Activated naive CD8-positive, alpha-beta T cell (primary cell): ENCODE measurements around the gene GGTLC2.
"Not testable (repeated sequence)": the region's sequence is repeated elsewhere in the genome, so short reads cannot be mapped to it uniquely, and the experiment has no call there.

Experiments
- H3K27ac Mint-ChIP-seq: one replicate; pipeline ENCODE4 v1.8.0; 2021; ENCODE audit warnings: mixed read lengths
- H3K27me3 Mint-ChIP-seq: one replicate; pipeline ENCODE4 v1.8.0; 2021; ENCODE audit warnings: mixed read lengths
- H3K36me3 Mint-ChIP-seq: one replicate; pipeline ENCODE4 v1.8.0; 2021; ENCODE audit warnings: mixed read lengths
- H3K4me1 Mint-ChIP-seq: one replicate; pipeline ENCODE4 v1.8.0; 2021; ENCODE audit warnings: low read depth, mixed read lengths
- H3K4me3 Mint-ChIP-seq: one replicate; pipeline ENCODE4 v1.8.0; 2021; ENCODE audit warnings: mild to moderate bottlenecking, mixed read lengths
- H3K9me3 Mint-ChIP-seq: one replicate; pipeline ENCODE4 v1.8.0; 2021; ENCODE audit warnings: low read depth, mixed read lengths

GGTLC2 gene

DNA sequence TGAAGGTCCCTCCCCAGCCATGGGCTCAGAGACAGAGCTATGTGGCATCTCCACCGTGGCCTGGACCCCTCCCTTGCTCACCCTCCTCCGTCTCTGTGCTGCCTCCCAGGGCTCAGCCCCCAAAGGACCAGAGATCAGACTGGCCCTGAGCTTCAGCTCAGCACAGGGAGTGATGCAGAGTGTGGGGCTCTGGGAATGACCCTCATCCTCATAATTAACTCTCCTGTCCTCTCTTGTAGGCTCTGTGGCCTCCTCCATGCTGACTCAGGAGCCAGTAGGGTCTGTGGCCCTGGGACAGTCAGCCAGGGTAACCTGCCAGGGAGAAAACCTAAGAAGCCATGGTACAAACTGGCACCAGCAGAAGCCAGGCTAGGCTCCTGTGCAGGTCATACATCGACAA, 28.7 kb downstream of the GGTLC2 start:
- H3K9me3 Mint-ChIP-seq, result no peaks in the 10 kb centered on the region
- no peak overlapping the region for H3K27ac Mint-ChIP-seq
- H3K36me3 Mint-ChIP-seq, result no peaks in the 10 kb centered on the region

DNA sequence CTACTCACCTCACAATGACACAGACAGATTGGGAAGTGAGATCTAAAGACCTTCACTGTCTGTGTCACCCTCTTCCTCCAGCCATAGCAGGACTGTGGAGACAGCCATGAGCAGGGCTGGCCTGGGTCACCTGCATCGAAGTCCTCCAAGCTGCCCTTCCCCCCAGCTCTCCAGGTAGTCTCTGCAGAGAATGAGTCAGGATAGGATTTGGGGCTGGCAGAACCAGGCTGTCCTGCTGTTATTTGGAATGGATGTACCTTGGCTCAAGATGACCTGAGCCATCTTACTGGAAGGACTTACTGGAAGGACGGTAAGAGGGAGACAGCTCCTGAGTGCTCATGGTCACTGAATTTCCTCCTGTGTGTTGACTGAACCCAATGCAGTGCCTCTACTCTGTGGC, 29.2 kb downstream of the GGTLC2 start:
- Mint-ChIP-seq H3K27me3 (peaks cover 9% of the 10 kb centered on the region), H3K27ac (no peak overlapping the region), H3K4me3 (no peak overlapping the region), H3K36me3 (no peaks in the 10 kb centered on the region), H3K9me3 (no peaks in the 10 kb centered on the region), H3K4me1 (no peaks in the 10 kb centered on the region)

More for the DNA sequence above, 28.7 kb downstream of the GGTLC2 start:
- Mint-ChIP-seq H3K27me3 (peaks cover 9% of the 10 kb centered on the region), H3K4me1 (no peaks in the 10 kb centered on the region), H3K4me3 (no peak overlapping the region)

DNA sequence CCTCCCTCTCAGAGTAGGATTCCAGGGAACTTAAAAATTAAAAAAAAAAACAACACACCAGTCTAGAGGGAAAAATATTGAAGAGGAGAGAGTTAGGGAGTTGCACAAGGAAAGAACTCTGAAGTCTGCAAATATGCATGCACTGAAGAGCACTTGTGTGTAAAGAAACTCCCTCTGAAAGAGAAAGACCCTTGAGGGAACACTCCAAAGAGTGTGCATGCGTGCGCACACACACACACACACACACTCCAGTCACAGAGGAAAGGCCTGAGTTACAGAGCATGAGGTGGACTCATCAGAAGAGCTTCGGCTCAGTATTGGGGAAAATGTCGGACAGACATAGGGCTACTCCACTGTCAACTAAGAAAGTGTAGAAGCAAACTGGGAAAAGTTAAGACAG, 30.1 kb downstream of the GGTLC2 start:
- Mint-ChIP-seq H3K9me3 (no peaks in the 10 kb centered on the region), H3K36me3 (no peaks in the 10 kb centered on the region), H3K4me3 (no peak overlapping the region), H3K4me1 (no peaks in the 10 kb centered on the region), H3K27ac (no peak overlapping the region), H3K27me3 (peaks cover 9% of the 10 kb centered on the region)

DNA sequence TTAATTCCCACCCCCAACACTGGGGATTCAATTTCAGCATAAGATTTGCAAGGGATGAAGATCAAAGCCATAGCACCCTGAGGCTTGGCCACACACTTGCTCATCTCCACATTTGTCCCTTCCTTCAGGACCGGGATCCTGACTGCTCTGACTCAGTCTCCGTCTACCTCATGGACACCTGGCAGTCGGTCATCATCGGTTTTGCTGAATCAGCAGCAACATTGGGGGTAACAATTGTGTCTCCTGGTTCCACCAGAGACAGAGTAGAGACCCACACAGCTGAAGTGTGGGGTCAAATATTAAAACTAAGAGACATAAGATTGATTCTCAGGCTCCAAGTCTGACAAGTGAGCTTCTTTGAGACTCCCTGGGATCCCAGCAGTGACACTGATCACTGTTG, 34.6 kb downstream of the GGTLC2 start:
- Mint-ChIP-seq H3K27me3 (peaks cover 6% of the 10 kb centered on the region), H3K4me3 (no peak overlapping the region)

DNA sequence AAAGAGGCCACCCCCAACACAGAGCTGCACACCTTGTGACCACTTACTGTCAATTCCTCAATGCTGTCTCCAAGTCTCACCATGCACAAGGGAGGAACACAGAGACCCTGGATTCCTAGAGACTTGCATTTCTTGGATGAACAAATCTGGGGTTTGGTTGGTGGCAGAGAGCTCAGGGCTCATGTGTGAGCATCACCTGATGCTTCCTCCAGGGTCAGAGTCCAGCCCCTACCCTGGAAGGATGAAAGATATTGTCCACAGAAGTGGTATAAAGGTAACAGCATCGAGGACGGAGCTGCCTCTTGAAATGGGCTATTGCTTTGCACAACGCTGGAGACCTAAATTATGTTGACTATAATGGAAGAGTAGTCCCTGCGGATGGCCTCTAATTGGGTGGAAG, 36.0 kb downstream of the GGTLC2 start:
- Mint-ChIP-seq H3K27ac (no peak overlapping the region), H3K36me3 (no peaks in the 10 kb centered on the region), H3K4me1 (no peaks in the 10 kb centered on the region), H3K27me3 (peaks cover 5% of the 10 kb centered on the region), H3K9me3 (no peaks in the 10 kb centered on the region), H3K4me3 (no peak overlapping the region)

More for the DNA sequence above, 34.6 kb downstream of the GGTLC2 start:
- Mint-ChIP-seq H3K9me3 (no peaks in the 10 kb centered on the region), H3K27ac (no peak overlapping the region), H3K4me1 (no peaks in the 10 kb centered on the region), H3K36me3 (no peaks in the 10 kb centered on the region)

DNA sequence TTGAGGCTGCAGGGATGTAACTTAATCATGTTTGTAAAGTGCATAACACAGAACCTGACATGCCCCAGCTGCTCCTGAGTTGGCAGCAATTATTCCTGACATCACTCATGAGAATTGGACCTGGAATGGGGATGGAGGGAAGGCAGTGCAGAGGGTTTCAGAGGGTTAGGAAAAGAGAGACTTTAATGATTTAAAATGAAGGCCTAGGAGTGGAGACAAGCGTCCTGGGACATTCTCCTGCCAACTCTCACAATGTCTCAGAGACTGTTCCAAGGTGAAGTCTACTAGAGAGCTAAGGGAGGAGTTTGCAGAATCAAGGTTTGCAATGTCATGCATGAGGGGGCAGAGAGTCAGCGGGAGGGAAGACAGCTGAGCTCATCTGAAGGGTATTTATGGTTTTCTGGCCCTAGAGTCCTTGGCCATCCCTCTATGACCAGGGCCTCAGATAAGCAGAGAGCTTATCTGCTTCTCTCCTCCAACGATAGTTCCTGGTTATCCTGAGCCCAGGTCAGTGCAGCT, 36.9 kb downstream of the GGTLC2 start:
- H3K9me3 Mint-ChIP-seq, result no peaks in the 10 kb centered on the region
- H3K36me3 Mint-ChIP-seq, result no peaks in the 10 kb centered on the region
- H3K27ac Mint-ChIP-seq, result no peak overlapping the region
- peaks cover 4% of the 10 kb centered on the region for H3K27me3 Mint-ChIP-seq
- H3K4me3 Mint-ChIP-seq, result no peak overlapping the region
- H3K4me1 Mint-ChIP-seq, result no peaks in the 10 kb centered on the region

DNA sequence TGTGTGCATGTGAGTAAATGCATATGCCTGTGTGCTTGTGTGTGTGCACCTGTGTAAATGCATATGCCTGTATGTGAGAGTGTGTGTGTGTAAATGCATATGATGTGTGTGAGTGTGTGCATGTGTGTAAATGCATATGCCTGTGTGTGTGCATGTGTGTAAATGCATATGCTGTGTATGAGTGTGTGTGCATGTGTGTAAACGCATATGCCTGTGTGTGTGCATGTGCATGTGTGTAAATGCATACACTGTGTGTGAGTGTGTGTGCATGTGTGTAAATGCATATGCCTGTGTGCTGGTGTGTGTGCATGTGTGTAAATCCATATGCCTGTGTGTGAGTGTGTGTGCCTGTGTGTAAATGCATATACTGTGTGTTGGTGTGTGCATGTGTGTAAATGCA, 37.8 kb downstream of the GGTLC2 start:
- Mint-ChIP-seq H3K36me3 (no peaks in the 10 kb centered on the region), H3K27me3 (no peaks in the 10 kb centered on the region), H3K4me3 (no peak overlapping the region), H3K4me1 (no peaks in the 10 kb centered on the region), H3K27ac (no peak overlapping the region), H3K9me3 (no peaks in the 10 kb centered on the region)

DNA sequence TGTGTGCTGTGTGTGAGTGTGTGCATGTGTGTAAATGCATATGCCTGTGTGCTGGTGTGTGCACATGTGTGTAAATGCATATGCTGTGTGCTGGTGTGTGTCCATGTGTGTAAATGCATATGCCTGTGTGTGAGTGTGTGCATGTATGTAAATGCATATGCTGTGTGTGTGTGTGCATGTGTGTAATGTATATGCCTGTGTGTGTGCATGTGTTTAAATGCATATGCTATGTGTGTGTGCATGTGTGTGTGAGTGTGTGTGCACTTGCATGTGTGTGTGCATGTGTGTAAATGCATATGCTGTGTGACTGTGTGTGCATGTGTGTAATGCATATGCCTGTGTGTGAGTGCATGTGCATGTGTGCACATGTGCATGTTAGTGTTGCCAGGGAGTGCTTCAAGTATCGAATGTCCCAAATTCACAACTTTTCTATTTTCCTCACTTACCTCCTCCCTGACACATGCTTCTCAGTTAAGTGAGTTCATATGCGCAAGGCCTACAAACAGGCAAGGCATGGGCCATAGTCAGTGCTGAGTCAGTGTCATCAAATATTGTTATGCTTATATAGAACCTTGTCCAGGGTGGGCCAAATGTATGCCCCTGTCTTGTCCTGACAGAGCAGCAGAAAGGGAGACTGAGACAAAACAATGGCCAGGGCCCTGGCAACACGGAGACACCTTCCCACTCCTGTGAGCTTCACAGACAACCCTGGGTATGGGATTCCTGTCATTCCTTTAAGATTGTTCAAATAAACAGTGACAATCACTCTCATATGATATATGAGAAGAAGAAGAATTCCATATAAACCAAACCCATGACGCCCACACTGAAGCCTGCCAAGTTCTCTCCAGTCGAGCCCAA, 38.6 kb downstream of the GGTLC2 start:
- Mint-ChIP-seq H3K36me3 (no peaks in the 10 kb centered on the region), H3K4me3 (no peak overlapping the region), H3K27me3 (no peaks in the 10 kb centered on the region), H3K27ac (no peak overlapping the region), H3K9me3 (no peaks in the 10 kb centered on the region), H3K4me1 (no peaks in the 10 kb centered on the region)

DNA sequence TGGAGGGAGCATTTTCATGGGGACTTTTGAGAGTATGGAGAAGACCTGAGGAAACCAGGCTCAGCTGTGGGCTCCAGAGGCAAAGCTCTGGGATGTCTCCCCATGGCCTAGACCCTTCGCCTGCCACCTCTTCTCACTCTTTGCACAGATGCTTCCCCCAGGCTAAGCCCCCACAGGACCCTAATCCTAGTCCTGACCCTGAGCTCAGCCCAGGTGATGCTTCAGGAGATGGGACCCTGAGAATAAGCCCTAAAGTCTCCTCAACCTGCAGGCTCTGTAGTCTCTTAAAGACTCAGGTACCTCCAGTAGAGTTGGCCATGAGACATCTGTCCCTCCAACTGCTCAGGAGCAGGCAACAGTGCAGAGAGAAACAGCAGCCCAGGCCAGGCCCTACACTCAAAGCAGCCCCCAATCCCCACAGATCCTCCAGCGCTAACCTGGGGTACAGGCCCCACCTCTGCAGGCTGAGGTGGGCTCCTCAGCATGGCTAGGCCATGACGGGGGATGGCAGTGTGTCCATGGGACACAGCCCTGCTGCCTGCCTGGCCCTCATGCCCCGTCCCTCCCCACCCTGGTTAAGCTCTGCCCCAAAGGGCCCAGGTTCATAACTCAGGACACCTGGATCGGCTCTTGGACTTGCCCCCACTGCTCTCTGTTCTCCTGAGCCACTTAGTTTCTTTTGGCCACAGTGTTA, 39.4 kb downstream of the GGTLC2 start:
- Mint-ChIP-seq H3K4me1 (no peaks in the 10 kb centered on the region), H3K27me3 (no peaks in the 10 kb centered on the region), H3K27ac (no peak overlapping the region), H3K4me3 (no peak overlapping the region), H3K9me3 (no peaks in the 10 kb centered on the region), H3K36me3 (no peaks in the 10 kb centered on the region)

DNA sequence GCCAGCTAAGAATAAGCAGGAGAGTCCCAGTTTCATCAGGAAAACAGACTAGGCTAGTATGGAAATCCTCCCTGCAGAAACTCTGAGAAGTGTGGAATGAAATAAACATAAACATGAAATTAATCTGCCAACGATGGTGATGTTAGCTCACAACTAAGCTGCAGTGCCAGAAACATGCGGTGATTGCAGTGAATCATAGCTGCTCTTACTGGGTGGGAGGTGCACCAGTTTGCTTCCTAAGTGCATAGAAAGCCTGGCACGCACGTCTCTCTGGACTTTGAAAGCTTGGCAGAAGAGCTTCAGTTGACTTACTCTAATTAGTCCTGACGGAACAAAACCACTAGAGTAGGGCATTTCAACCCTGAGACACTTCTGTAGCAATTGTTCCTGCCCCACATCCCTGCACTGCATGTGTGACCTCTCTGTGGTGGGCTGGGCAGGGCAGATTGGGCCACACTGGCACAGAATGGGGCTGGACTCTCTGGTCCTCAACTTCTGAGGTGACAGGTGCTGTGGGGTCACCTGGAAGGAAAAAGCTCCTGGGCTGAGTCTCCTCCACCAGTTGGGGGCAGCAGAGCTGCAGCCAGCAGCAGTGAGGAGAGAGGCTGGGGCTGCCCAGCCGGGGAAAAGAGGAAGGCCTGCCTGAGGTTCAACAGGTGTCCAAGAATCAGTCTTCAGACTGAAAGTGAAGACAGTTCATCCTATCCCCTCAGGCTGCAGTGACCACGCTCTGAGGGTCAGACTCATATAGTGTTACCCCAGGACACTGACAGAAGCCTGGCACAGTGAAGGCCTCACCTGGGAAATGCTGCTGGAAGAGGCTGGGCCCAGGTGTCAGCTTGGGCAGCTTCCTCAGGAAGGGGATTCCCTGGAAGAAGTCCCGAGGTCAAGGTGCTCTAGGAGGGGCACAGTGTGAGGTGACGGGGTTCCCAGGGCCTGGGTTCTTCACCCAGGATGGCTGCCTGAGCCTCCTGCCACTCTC, 40.5 kb downstream of the GGTLC2 start:
- Mint-ChIP-seq H3K27me3 (no peaks in the 10 kb centered on the region), H3K9me3 (no peaks in the 10 kb centered on the region), H3K4me1 (no peaks in the 10 kb centered on the region), H3K4me3 (no peak overlapping the region), H3K36me3 (no peaks in the 10 kb centered on the region), H3K27ac (no peak overlapping the region)

DNA sequence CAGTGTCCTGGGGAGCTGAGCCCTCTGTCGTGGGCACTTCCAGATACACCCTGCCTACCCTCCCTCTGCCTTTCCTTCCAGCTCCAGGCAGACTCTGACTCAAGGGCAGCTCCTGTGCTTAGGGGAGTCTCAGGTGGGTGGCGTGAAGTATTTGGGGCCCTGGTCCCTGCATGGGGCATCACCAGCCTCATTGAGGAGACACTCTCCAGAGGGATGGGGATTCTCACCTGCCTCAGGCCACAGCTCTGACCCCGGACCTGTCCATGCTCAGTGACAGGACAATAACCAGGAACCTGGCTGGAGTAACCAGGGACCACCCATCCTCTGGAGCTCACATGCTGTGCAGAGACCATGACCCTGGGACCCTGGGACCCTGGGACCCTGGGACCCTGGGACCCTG, 41.2 kb downstream of the GGTLC2 start:
- Mint-ChIP-seq H3K36me3 (no peaks in the 10 kb centered on the region), H3K9me3 (no peaks in the 10 kb centered on the region), H3K27me3 (no peaks in the 10 kb centered on the region), H3K4me1 (no peaks in the 10 kb centered on the region), H3K27ac (no peak overlapping the region), H3K4me3 (no peak overlapping the region)

DNA sequence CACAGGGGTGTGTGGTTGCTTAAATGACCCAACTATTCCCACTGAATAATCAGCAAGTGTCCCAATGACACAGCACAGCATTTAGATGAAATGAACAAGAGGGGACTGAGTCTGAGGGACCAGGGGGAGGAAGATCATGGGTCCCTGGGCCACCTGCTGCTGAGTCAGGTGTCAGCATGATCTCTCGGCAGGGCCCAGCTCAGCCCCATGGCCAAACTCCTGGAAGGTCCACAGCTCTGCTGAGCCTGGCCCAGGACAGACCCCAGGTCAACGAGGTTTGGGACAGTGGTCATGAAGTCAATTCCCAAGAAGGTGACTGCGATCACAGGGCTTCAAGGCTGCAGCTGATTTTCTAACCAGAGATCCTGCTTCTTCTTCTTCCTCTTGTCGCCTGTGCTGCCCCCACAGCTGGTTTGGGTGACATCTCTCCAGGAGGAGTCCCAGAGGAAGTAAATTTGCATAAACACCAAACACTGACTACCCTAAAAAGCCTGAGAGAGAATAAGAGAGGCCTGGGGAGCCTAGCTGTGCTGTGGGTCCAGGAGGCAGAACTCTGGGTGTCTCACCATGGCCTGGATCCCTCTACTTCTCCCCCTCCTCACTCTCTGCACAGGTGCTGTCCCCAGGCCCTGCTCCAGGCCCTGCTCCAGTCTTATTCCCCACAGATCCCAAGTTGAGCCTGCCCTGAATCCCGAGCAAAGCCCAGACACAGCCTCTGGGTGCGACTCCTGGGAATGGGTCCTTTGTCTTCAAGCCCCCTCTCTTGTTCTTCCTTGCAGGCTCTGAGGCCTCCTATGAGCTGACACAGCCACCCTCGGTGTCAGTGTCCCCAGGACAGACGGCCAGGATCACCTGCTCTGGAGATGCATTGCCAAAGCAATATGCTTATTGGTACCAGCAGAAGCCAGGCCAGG, 42.0 kb downstream of the GGTLC2 start:
- not testable (repeated sequence) for H3K27me3 Mint-ChIP-seq, H3K27ac Mint-ChIP-seq, H3K4me3 Mint-ChIP-seq, H3K4me1 Mint-ChIP-seq, H3K36me3 Mint-ChIP-seq, H3K9me3 Mint-ChIP-seq

DNA sequence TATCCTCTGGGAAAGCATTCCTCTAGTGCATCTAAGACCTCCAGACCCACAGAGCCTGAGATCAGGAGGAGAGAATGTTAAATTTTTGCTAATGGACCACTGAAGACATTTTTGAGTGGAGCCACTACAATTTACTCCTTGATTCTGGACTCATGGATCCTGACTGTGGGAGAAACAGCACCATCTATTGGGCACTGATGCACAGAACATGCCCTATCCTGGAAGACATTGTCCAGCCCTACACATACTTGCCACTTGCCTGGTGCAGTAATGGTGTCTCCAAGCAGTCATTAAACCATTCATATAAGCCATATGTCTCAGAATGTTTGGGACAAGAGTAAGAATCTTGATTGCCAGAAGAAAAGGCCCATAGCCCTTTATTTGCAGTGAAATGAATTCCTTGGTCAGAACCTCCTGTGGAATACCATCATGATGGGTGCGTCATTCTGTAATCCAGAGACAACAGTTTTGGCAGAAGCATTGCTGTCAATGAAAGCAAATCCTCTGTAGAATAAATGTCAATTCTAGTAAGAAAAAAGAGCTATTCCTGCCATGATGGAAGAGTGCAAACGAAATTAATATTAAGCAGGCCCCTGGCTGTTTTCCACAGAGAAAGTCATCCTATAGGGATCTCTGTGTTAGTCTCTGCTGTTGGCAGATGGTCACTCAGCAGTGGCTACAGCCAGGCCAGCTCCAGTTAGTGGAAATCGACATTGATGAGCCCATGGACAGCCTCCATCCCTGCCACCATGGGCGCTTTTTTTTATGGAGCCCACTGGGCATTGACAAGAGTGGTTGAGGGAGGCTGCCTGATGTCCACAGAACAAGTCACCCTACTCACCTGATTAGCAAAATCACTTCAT, 43.5 kb downstream of the GGTLC2 start:
- Mint-ChIP-seq H3K9me3 (no peaks in the 10 kb centered on the region), H3K27me3 (no peaks in the 10 kb centered on the region), H3K36me3 (no peaks in the 10 kb centered on the region), H3K4me3 (no peak overlapping the region), H3K4me1 (no peaks in the 10 kb centered on the region), H3K27ac (no peak overlapping the region)
